ENCODE data around the gene PSMA3.
"Not testable (repeated sequence)": the region's sequence is repeated elsewhere in the genome, so short reads cannot be mapped to it uniquely, and the experiment has no call there.

PSMA3 gene
- 45.6 reads per million, percentile 66 among the genes with 10 or more reads in this experiment for total RNA-seq

- peak; percentile 97 for DNase-seq
These were observed at the start of gene PSMA3 for GRCh38 chr14:58244556-58245387. TSS of gene PSMA3 (plus strand) at chr14:58244843. CDS start at chr14:58244921, 78 bp downstream.

- DNase-seq, result no peak
These were observed 48.4 kb upstream of the PSMA3 start for GRCh38 chr14:58196198-58196597.

- no peak for DNase-seq
These were observed 46.6 kb upstream of the PSMA3 start for GRCh38 chr14:58198086-58198485.

GRCh38 chr14:58199726-58200479 is 44.7 kb upstream of the PSMA3 start, which contains the start of gene ACTR10:
TSS of gene ACTR10 (plus strand) at chr14:58200149. CDS start at chr14:58200218, 69 bp downstream.
- peak; percentile 74 for DNase-seq

- no peak for DNase-seq
These were observed 44.2 kb upstream of the PSMA3 start for GRCh38 chr14:58200480-58200841.

GRCh38 chr14:58200846-58201245 is 43.8 kb upstream of the PSMA3 start:
- DNase-seq, result no peak

GRCh38 chr14:58213176-58213575 is 31.5 kb upstream of the PSMA3 start:
- no peak for DNase-seq

- no peak for DNase-seq
These were observed 29.3 kb upstream of the PSMA3 start for GRCh38 chr14:58215191-58215914.

GRCh38 chr14:58216544-58216943 is 28.1 kb upstream of the PSMA3 start:
- DNase-seq, result no peak

GRCh38 chr14:58227096-58227819 is 17.4 kb upstream of the PSMA3 start:
- DNase-seq, result no peak

- DNase-seq, result no peak
These were observed 6.1 kb upstream of the PSMA3 start for GRCh38 chr14:58238252-58239243.

GRCh38 chr14:58239244-58240195 is 5.1 kb upstream of the PSMA3 start:
- DNase-seq, result peak; percentile 73

GRCh38 chr14:58243790-58244555 is 670 bp upstream of the PSMA3 start:
- no peak for DNase-seq

GRCh38 chr14:58245562-58245961 is 919 bp downstream of the PSMA3 start:
- DNase-seq, result no peak

- no peak for DNase-seq
These were observed 5.0 kb downstream of the PSMA3 start for GRCh38 chr14:58249611-58250010.

GRCh38 chr14:58258156-58258555 is 13.5 kb downstream of the PSMA3 start:
- no peak for DNase-seq

- DNase-seq, result not testable (repeated sequence)
These were observed 17.4 kb downstream of the PSMA3 start for GRCh38 chr14:58262005-58262404.

GRCh38 chr14:58265401-58265800 is 20.8 kb downstream of the PSMA3 start:
- no peak for DNase-seq

GRCh38 chr14:58270628-58271027 is 26.0 kb downstream of the PSMA3 start:
- no peak for DNase-seq
